DMS79 (cell line): ENCODE measurements around the gene COMMD7.
A peak's percentile ranks its signal among the peaks of the same experiment; 100 is the strongest.
"Not testable (repeated sequence)": the region's sequence is repeated elsewhere in the genome, so short reads cannot be mapped to it uniquely, and the experiment has no call there.

Experiments
- DNase-seq: peaks from one replicate; lab custom pipeline; 2025; lab: John Stamatoyannopoulos, UW

The COMMD7 gene

DNA sequence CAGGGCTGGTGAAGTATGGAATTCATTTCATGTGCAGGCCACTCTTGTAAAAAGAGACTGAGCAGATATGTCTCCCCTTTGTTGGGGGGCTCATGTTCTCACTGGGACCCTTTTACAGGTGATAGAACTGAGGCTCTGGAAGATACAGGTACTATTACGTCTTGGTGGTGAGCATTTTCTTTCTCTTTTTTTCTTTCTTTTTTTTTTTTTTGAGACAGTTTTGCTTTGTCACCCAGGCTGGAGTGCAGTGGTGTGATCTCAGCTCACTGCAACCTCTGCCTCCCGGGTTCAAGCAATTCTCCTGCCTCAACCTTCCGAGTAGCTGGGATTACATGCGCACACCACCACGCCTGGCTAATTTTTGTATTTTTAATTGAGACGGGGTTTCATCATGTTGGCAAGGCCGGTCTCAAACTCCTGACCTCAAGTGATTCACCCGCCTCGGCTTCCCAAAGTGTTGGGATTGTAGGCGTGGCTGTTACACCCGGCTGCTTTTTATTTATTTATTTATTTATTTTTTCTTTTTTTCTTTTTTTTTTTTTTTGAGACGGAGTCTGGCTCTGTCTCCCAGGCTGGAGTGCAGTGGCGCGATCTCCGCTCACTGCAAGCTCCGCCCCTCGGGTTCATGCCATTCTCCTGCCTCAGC, 22.1 kb upstream of the COMMD7 start:
- DNase-seq = not testable (repeated sequence)

DNA sequence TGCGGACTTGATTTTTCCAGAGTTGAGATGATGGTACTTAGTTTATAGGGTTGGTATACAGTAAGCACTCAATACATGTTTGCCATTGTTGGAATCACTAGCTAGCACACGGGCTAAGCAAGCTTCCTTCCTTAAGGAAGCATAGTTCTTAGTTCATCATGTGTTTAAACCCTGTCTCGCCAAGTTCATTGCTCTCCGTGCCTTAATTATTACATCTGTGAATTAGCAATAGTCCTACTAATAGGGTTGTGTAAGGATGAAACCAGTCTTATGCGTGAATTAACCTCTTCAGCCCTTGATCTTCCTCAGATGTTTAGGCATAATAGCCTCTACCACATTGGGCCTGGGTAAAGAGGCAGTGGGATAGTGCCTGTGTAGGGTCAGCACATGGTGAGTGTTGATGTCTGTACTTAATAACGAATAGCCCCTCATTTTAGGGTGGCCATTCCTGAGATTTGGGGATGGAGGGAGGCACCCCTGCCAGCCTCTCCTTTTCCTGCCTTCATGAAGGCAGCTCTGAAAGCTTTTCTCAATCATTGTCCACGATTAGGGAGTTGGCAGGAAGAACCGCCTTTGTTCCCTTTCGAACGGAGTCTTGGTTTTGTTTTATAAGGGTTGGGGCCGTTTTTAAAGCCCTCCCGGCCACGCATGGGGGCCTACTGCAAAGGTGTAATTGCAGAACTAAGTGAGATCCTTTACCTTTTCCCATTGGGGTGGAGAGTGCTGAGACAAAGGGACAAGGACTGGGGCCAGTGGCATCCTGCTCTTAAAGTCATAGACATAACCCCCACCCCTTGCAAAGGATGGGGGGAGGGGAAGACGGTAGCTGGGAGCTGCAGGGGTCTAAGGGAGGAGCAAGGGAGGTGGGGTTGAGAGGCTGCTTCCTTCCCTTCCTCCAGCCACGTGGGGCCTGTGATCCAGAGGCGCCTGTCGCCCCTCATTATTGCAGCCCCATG, 21.0 kb upstream of the COMMD7 start:
- no peak for DNase-seq

DNA sequence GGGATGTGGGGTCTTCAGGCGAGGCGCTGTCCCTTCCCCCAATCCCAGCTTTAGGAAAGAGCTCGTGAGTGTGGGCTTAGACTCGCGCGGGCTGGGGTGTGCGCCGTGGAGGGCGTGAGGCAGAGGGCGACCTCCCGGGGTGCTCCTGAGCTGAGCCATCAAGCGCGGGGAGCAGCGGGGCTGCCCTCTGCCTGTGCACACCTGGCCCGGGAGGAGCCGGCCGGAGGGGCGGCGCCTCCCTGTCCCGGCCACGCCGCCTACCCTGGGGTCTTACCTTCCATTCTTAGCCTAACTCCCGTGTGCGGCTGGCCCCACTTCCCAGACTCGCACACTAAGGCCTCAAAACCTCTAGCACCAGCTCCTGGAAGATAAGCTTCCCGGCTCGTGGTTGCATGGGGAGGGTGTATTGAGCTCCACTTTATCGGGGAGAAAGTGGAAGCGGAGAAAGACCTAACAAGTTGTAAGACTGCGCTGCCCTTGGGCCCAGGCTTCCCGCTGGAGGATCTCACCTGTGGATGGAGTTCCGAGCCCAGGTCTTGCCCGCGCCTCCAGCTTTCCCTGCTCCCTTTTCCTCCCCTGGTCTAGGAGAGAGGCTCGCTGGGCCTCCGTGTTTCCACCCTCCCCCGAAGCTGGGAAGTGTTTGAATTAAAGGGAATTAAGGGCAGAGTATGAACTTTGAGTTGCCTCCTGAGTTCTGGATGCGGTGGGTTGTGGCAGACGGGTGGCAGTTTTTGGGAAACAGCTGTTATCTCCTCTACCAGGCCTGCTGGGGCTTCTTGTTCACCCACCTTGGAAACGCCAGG, 20.1 kb upstream of the COMMD7 start:
- peak; percentile 22 for DNase-seq

DNA sequence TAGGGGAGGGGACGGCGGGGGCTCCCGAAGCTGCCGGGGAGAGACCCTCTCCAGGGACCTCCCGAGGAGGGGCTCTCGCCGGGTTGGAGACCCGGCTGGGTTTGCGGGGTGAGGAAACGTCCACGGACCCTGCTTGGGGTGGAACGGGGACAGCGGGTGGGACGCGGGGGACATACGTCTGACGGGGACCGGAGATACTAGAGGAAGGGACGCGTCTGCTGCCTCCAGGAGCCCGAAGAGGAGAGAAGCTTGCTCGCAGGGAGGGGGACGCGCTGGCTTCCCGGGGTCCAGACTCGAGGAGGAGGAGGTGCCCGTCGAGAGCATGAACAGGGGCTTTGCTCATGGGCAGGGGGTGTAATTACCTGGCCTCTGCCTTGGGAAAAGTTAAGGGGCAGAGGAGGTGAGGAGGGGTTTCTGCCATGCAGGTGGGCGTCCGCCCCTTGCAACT, 19.5 kb upstream of the COMMD7 start:
- no peak for DNase-seq

DNA sequence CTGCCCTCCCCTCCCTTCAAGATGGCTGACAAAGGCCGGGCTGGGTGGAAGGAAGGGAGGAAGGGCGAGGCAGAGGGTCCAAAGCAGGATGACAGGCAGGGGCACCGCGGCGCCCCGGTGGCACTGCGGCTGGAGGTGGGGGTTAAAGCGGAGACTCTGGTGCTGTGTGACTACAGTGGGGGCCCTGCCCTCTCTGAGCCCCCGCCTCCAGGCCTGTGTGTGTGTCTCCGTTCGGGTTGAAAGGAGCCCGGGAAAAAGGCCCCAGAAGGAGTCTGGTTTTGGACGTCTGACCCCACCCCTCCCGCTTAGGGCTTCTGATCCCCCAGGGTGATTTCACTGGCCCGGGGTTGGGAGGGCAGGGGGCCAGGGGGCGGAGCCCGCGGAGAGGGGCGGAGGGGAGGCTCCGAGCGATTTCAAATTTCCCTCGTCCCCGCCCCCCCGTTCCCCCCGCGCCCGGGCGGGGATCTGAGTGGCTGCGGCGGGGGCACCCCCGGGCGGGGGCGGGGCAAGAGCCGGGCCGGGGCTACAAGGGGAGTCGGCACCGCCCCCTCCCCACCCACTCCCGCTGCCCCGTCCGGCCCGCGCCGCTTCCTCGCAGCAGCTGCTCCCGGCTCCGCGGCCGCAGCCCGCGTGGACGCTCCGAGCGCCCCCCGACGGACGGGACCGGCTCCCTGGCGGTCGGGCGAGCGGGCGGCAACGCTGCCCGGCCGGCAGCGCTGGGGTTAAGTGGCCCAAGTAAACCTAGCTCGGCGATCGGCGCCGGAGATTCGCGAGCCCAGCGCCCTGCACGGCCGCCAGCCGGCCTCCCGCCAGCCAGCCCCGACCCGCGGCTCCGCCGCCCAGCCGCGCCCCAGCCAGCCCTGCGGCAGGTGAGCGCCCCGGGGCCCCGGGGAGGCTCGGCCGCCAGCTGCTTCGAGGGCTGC, 18.8 kb upstream of the COMMD7 start, which contains the start of gene DNMT3B:
TSS of gene DNMT3B (plus strand) at position 555 of the 923 bp plus-strand sequence. CDS start 17,939 bp downstream, outside the sequence.
- peak; percentile 66 for DNase-seq

DNA sequence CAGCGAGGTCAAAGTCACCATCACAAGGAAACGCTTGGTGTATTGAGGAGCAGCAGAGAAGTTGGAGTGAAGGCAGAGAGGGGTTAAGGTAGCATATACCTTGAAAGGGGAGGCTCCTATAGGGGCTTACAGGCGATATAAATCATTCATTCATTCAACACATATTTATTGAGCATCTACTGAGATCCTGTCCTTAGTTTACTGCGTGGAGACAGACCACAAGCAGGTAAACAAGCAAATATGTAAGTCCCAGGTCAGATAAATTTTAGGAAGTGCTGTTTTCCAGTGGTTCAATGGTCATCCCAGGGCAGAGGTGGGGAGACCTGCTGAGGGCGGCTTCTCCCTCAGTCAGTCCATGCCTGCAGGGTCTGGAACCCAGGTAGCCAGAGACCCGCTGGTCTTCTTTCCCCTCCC, 18.2 kb upstream of the COMMD7 start:
- no peak for DNase-seq

DNA sequence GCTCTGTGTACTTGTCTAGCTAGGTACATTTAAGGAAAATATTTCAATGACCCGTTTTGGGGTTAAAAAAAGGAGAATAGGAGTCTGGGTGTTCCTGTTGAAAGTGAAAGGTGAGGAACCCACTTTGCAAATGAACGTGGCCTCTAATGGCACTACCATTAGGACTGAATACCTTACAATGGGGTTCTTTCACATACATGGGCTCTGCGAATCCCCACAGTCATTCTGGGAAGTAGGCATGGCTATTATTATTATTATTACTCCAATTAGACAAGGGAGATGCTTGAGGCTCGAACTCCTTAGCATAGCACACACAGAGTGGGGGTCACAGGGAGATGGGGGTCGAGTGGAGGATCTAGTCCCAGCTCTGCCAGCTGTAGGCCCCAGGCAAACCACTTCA, 12.9 kb upstream of the COMMD7 start:
- no peak for DNase-seq

DNA sequence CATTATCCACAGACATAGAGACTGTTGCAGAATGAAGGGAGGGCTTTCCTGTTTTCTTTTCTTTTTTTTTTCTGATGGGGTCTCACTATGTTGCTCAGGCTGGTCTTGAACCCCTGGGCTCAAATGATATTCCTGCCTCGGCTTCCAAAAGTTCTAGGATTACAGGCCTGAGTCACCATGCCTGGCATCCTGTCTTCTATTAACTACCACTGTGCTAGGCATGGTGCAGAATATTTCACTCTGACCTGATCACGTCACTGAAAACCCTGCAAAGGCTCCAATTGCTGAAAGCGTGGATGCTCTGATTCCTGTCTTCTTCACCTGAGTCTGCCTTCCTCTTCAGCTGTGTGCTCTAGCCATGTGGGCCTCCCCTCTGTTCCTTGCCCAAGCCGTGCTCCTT, 10.5 kb upstream of the COMMD7 start:
- no peak for DNase-seq

DNA sequence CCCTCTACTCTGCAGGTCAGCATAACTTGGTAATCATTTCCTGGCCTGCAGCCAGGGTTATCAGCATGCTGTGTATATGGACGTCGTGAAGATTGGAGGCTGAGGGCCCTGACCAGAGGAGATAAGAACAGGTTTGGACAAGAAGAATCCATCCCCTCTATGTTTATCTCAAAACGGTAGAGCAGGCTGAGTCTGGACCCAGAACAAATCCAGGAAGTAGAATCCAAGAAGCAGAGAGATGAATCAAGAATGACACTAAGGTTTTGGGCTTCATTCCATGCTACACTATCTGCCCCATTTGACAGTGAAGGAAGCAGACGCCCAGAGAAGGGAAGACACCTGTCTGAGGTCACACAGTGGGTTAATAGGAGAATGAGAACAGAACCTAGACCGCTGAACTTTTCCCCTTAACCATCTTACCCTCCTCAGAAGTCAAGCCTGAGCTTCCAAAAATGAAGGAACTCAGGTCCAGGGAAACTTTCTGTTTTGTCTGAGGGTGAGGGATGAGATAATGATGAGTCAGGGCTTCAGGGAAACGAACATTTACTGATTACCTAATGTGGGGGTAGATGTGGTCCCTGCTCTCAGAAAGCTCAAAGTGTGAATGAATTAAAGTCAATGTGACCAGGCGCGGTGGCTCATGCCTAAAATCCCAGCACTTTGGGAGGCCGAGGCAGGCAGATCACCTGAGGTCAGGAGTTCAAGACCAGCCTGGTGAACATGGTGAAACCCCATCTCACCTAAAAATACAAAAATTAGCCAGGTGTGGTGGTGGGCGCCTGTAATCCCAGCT, 9.4 kb upstream of the COMMD7 start:
- no peak for DNase-seq

DNA sequence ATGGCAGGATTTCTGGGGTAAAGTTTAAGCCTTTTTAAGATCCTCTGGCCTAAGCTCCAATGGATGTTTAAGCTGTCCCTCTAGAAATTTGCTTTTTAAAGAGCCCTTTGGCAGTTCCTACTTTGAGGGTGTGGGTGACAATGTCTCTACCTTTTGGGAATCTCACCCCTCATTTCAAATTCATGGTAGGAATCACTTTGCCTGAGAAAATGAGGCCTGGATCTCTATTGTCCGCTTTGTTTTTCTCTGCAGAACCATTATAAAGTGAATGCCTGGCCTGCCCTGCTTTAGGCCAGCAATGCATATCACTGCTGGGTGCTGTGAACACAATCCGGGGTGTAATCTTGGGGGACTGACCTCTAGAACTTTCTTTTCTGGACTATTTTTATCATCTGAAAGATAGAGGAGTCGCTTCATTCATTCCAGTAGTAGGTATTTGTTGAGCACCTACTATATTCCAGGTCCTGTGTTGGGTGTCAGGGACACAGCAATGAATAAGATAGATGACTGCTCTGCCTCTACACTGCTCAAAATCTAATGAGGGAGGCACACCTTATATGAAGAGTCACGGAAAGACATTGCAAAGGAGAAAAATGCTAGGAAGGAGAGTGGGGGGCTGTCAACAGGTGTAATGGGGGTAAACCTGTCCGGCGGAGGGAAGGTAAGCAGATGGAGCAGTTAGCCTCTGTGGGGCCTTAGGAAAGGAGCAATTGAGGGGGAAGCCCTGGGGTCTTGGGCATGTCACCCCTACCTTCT, 8.6 kb upstream of the COMMD7 start:
- DNase-seq = no peak

DNA sequence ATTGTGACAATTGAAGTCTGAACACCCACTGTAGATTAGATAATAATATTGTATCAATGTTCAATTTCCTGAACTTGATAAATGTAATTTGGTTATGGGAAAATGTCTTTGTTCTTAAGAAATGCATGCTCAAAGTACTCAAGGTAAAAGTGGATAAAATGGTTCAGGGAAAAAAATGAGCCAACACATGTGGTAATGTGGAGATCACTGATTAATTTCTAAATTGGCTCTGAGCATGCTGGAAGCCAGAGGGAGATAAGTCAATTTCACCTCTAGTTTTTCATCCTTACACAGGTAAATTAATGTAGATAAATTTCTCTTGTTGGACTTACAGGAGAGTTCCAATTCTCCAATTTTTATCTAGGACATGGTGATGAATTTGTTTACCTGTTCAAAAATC, 8.0 kb upstream of the COMMD7 start:
- no peak for DNase-seq

DNA sequence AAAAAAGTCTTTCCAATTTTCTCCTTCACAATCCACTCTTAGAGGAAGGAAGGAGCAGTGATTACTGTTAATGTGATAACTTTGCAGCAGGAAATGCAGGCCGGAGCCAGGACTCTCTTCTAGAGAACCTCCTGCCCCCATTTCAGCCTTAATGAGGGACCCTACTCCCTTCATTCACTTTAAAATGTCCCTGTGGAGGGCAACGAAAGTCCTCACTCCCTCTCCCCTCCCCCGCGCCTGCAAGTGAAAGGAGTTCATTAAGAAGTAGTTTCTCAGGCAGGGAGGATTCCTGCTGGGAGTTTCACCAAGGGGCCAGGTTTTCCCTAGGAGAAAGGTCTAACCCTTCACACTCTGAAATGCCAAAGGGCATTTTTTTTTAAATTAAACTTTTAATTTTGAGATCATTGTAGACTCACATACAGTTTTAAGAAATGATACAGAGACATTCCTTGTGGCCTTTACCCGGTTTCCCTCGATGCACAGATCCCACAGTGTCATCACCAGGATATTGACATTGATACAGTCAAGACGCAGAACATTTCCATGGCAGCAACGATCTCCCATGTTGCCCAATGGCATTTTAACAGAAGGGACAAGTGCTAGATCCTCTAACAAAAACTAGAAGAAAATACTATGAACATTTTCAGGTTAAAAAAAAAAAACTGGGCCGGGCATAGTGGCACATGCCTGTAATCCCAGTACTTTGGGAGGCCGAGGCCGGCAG, 6.8 kb upstream of the COMMD7 start:
- DNase-seq = no peak

DNA sequence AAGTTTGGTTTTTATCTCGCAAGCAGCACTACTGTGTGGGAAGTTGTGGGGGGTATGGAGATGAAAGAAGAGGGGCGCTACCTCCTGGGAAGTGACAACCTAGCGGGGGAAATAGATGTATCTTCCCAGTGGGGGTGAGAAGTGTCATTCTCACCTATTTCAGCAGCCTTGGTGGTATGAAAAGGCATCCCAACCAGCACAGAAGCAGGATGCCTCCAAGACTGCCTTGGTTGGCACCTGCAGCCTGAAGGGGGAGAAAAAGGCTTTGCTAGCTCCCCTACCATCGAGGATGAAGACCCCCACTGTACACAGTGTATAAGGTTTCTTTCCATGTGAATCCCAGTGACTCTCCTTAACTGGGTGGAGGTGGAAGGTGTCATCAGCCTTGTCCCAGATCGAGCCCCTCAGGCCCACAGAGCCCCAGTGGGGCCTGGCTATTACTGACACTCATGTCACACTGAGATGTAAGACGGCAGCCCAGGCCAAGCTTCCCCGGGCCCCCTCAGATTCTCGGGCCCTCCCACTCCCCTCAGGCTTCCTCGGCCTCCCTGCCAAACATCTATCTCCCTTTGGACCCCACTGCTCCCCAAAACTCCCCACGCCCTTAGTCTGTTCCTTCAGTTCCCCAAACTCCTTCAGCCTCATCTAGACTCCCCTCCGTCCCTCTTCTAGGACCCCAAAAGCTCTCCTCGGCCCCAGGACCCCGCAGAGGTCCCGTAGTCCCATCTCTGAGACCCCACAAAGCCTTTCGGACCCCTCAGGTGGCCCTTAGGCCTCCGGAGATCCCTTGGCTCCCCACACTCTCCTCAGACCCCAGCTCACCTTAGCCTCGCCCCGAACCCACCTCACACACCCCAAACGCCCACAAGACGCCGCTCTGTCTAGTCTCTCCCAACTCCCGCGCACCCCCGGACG, 688 bp downstream of the COMMD7 start:
- DNase-seq = no peak

DNA sequence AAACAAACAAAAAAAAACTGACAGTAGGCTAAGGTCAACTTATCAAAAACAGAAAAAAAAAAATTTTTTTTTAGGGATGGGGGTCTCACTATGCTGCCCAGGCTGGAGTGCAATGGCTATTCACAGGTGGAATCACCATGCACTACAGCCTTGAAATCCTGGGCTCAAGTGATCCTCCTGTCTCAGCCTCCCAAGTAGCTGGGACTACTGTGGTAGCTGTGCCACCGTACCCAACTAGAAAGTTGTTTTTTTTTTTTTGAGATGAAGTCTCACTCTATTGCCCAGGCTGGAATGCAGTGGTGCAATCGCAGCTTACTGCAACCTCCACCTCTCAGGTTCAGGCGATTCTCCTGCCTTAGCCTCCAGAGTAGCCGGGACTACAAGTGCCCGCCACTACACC, 2.1 kb downstream of the COMMD7 start:
- DNase-seq = no peak

DNA sequence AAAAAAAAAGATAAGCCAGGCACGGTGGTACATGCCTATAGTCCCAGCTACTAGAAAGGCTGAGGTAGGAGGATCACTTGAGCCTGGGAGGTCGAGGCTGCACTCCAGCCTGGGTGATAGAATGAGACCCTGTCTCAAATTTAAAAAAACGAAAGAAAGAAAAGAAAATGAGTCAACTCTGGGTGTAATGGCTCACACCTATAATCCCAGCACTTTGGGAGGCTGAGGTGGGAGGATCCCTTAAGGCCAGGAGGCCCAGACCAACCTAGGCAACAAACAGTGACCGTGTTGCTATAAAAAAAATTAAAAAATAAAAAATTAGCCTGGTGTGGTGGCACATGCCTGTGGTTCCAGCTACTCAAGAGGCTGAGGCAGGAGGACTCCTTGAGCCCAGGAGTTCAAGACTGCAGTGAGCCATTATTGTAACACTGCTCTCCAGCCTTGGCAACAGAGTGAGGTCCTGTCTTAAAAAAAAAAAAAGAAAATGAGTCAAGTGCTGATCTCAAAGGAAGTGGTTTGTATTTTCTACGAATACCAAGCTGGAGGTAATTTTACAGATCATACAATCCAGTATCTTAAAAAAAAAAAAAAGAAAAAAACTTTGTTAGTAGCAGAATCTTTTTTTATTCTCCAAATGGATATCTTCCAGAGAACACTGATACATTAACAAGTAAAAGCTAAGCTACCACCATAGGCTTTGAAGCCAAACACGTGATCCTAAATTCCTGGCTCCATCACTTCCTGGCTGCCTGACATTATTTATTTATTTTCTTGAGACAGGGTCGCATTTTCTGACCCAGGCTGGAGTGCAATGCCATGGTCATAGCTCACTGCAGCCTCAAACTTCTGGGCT, 5.7 kb downstream of the COMMD7 start:
- DNase-seq = no peak

DNA sequence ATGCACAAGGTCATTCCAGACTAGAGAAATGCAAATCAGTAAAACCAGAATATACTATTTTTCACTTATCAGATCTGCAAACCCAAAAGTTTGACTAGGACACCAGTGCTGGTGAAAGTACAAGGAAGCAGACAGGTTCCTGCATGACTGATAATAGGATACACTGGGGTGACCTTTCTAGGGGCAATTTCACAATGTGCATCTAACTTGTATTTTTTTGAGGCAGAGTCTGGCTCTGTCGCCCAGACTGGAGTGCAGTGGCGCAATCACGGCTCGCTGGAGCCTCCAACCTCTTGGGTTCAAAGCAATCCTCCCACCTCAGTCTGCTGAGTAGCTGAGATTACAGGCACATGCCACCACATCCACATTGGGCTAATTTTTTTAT, 11.4 kb downstream of the COMMD7 start:
- no peak for DNase-seq

DNA sequence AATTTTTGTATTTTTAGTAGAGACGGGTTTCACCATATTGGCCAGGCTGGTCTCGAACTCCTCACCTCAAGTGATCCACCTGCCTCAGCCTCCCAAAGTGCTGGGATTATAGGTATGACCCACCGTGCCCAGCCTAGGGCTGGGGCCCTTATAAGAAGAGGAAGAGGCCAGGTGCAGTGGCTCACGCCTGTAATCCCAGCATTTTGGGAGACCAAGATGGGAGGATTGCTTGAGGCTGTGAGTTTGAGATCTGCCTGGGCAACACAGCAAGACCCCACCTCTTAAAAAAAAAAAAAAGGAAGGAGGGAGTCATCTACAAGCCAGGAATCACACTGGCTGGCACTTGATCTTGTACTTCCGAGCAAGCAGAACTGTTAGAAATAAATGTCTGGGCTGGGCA, 13.9 kb downstream of the COMMD7 start:
- DNase-seq = not testable (repeated sequence)
